ENCODE results near the gene PSMD12.
"Not testable (repeated sequence)": the region's sequence is repeated elsewhere in the genome, so short reads cannot be mapped to it uniquely, and the experiment has no call there.

PSMD12 gene

DNA sequence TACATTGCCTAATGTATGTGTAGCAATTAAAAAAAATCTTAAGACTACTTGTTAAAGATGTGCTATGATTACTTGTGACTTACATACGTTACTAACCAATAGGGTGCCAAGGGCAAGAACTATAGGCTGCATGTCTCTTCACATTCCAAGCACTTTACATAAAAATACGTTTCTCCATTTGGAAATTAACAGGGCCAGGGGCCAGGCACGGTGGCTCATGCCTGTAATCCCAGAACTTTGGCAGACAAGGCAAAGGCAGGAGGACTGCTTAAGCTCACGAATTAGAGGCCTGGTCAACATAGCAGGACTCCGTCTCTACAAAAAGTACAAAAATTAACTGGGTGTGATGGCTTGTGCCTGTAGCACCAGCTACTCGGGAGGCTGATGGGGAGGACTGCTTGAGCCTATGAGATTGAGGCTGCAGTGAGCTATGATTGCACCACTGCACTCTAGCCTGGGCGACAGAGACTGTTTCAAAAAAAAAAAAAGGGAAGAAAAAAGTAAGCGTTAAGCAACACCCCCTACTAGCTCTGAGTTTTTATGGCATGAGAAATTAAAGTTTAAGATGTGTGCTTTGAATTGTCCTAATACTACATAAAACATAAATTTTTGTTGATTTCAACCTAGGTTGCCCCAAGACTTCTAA is 12.3 kb downstream of the PSMD12 start:
- DNase-seq = peak in 1 of 2 donors; percentile 11

DNA sequence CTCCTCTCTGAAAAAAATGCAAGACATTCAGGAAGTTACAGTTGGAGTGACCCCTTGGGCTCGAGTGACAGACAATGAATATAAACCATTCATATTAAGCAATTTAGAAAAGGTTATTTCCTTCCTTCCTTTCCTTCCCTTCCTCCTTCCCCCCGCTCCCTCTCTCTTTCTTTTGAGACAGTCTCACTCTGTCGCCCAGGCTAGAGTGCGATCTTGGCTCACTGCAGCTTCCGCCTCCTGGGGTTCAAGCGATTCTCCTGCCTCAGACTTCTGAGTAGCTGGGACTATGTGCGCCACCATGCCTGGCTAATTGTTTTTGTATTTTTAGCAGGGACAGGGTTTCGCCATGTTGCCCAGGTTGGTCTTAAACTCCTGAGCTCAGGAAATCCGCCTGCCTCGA is 13.2 kb downstream of the PSMD12 start:
- DNase-seq = no peak

DNA sequence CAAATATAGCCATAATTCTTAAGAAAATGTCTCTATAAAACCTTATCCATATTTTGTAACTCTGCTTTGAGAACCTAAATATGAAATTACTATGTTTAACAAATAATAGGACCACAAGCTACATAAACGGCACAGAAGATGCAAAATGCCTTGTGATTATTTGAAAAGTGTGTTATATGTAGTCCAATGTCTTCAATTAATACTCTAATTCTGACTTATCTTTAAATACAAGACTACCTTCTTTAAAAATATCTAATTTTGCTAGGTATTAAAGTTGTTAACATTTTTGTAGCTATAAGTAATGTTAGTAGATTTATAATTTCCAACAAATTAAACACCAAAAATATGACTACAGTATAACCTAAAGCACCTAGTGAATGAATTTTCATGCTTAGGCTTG is 17.0 kb downstream of the PSMD12 start:
- DNase-seq = no peak

DNA sequence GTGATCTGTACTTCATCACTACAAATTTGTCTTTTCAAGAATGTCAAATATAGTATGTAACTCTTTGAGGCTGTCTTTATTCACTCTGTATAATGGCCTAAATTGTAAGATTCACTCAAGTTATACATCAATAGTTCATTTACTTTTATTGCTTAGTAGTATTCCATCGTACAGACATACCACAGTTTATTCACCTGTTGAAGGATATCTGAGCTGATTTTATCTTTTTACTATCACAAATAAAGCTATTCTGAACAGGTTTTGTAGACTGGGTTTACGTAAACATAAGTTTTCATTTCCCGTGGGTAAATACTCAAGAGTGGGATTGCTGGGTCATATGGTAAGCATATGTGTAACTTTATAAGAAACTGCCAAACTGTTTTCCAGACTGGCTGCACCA is 18.6 kb downstream of the PSMD12 start:
- no peak for DNase-seq

DNA sequence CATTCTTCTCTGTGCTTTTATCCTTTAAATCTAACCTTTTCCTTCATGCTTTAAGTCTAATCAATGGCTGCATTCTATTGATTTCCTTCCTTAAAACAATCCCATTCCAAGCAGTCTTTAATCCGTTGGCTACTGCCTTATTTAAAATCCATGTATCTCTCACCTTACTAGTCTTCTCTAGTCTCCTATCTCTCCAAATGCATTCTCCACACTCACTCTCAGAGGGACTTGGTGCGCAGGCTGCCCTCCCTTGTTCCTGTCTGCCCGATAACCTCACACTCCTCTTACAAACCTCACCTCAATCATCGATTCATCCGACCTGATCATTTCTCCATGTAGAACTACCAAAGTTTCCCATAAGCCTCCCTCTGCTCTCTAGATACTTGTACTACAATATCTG is 23.1 kb downstream of the PSMD12 start:
- no peak for DNase-seq

DNA sequence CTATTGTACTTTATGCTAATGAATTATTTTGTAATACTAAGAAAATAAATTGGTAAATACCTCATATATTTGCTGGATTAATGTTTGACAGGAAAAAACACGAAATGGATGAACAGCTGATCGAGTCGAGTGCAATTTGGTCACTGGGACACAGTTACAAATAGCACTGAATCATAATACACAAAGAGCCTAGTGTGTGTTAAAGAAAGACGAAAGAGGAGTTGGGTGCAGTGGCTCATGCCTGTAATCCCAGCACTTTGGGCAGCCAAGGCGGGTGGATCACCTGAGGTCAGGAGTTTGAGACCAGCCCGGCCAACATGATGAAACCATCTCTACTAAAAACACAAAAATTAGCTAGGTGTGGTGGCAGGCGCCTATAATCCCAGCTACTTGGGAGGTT is 28.0 kb downstream of the PSMD12 start:
- DNase-seq = not testable (repeated sequence)

DNA sequence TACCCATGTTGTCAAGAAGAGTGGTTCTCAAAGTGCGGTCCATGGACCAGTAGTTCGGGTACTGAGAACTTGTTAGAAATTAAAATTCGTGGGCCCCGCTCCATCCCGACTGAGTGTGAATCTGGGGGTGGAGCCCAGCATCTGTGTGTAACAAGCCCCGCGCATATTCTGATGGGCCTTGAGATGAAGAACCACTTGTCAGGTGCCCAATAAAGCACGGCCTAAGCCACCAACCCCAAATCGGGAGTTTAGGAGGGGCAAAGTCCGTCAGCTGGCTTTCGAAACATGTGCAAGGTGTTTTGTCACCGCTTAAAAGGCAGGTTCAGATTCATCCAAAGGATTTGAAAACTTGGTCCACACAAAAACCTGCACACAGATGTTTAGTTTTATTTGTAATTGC is 29.5 kb downstream of the PSMD12 start:
- no peak for DNase-seq

DNA sequence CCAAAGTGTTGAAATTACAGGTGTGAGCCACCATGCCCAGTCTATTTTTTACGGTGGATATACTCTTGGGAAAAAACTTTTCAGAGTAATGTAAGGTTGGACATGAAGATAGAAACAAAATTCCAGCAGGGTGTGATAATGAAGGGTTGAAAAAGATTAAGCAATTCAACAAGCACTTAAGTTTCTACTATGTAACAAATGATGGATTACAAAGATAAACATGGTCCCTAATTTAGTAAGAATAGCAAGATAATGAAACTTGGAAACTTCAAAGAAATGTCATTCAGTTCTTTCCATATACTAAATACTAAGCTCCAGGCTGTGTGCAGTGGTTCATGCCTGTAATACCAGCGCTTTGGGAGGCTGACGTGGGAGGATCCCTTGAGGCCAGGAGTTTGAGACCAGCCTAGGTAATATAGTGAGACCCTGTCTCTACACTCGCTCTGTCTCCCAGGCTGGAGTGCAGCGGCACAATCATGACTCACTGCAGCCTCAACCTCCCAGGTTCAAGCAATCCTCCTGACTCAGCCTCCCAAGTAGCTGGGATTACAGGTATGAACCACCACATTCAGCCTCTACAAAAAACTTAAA is 31.0 kb downstream of the PSMD12 start:
- no peak for DNase-seq

DNA sequence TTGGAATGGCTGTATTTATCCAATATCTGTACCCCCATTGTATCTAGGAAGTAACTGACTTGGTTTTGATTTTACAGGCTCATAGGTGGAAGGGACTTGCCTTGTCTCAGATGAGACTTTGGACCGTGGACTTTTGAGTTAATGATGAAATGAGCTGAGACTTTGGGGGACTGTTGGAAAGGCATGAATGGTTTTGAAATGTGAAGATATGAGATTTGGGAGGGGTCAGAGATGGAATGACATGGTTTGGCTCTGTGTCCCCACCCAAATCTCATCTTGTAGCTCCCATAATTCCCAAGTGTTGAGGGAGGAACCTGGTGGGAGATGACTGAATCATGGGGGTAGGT is 34.2 kb downstream of the PSMD12 start:
- not testable (repeated sequence) for DNase-seq

DNA sequence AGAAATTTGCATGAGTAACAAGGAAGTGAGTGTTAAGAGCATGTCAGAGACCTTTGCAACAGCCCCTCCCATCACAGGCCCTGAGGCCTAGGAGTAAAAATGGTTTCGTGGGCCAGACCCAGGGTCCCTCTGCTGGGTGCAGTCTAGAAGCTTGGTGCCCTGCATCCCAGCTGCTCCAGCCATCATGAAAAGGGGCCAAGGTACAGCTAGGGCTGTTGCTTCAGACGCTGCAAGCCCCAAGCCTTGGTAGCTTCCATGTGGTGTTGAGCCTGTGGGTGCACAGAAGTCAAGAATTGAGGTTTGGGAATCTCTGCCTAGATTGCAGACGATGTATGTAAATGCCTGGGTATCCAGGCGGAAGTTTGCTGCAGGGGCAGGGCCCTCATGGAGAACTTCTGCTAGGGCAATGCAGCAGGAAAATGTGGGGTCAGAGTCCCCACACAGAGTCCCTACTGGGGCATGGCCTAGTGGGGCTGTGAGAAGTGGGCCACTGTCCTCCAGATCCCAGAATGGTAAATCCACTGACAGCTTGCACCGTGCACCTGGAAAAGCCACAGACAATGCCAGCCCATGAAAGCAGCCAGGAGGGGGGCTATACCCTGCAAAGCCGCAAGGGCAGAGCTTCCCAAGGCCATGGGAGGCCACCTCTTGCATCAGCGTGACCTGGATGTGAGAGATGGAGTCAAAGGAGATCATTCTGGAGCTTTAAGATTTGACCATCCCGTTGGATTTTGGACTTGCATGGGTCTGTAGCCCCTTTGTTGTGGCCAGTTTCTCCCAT is 34.8 kb downstream of the PSMD12 start:
- not testable (repeated sequence) for DNase-seq

DNA sequence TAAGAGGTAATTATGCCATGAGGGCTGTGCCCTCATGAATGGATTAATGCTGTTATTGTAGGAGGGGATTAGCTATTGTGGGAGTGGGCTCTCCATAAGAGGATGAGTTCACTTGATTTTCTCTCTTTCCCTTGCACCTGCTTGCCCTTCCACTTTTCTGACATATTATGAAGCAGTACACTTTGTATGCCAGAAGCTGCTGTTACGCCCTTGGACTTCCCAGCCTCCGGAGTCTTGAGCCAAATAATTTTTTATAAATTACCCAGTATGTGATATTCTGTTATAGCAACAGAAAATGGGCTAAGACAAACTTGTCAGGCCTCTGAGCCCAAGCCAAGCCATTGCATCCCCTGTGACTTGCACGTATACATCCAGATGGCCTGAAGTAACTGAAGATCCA is 38.4 kb downstream of the PSMD12 start:
- DNase-seq = no peak

DNA sequence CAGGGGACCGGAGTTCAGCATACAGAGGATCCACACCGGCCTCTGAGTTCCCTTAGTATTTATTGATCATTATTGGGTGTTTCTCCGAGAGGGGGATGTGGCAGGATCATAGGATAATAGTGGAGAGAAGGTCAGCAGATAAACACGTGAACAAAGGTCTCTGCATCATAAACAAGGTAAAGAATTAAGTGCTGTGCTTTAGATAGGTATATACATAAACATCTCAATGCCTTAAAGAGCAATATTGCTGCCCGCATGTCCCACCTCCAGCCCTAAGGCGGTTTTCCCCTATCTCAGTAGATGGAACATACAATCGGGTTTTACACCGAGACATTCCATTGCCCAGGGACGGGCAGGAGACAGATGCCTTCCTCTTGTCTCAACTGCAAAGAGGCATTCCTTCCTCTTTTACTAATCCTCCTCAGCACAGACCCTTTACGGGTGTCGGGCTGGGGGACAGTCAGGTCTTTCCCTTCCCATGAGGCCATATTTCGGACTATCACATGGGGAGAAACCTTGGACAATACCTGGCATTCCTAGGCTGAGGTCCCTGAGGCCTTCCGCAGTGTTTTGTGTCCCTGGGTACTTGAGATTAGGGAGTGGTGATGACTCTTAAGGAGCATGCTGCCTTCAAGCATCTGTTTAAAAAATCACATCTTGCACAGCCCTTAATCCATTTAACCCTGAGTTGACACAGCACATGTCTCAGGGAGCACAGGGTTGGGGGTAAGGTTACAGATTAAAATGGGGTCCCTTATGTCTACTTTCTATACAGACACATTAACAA is 39.2 kb downstream of the PSMD12 start:
- DNase-seq = not testable (repeated sequence)

DNA sequence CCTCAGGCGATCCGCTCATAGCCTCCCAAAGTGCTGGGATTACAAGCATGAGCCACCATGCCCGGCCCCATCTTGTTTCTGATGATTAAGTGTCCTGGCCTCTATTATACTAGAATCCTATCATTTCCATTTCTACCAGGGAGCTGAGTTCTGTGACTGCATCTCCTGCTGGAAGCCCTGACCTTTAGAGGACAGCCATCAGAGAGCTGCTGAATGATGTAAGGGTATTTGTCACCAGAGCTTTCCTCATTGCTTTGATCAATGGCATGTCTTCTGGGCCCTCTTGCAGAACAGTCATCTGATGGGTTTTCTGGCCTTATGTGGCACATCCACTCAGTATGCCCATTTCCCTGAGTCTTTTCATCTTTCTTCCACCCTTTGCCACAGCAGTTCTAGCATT is 39.9 kb downstream of the PSMD12 start:
- no peak for DNase-seq

DNA sequence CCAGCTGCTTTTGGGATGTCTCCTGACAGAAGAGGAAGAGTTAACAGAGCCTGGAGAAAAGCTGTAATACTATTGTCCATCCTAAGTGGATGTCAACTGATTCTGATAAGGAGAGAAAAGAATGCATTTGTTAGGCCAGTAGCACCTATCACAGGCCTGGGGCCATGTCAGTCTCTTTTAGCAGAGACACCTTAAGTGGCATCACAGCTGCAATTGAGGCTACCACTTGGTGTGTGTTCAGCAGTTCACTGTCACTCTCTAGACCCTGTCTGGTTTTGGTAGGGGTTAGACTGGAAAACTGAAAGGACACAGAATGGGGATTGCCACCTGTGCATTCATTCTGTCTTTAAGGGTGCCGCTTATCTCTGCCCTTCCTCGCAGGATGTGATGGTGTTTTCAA is 42.0 kb downstream of the PSMD12 start:
- no peak for DNase-seq

DNA sequence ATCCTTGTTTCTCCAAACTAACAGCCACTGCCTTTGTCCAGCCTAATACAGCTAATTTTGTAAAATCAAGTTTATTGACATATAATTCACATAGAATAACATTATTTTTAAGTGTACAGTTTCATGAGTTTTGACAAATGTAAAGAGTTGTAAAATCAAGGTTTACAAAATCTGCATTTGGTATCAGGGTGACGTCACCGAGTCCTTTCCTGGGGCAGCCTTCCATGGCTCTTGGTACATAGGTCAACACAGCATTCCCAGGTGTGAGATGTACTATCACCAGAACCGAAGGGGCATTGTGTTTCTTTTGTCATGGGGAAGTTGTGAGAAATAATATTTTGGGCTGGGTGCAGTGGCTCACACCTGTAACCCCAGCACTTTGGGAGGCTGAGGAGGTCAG is 42.9 kb downstream of the PSMD12 start:
- DNase-seq = no peak

DNA sequence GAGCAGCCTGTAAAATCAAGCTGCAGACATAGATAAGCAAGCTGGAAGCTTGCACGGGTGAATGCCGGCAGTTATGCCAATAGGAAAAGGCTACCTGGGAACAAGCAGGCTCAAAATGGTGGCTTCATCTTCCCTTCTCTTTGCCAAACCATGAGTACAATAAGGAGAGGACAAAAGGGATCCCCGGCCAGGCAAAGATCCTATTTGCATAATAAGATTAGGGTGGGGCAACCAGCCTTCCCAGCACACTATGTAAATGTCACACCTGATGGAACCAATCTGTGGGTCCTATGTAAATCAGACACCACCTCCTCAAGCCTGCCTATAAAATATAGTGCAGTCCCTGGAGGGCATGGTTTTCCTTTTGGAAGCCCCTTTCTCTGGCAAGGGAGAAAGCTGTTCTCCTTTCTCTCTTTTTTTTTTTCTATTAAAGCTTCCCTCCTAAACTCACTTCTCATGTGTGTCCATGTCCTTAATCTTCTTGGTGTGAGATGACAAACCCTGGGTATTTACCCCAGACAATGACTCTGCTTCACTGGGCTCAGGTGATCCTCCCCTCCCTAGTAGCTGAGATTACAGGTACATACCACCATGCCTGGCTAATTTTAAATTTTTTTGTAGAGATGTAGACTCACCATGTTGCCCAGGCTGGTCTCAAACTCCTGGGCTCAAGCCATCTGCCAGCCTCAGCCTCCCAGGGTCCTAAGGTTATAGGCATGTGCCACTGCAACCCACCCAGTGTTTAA is 44.2 kb downstream of the PSMD12 start:
- no peak for DNase-seq

DNA sequence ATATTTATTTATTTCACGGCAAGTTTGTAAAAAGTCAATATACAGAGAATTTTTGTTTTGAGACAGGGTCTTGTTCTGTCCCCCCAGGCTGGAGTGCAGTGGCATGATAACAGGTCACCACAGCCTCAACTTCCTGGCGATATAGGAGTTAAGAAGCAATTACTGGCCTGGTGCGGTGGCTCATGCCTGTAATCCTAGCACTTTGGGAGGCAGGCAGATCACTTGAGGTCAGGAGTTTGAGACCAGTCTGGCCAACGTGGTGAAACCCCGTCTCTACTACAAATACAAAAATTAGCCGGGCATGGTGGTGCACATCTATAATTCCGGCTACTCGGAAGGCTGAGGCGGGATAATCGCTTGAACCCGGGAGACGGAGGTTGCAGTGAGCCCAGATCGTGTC is 44.9 kb downstream of the PSMD12 start:
- DNase-seq = not testable (repeated sequence)

DNA sequence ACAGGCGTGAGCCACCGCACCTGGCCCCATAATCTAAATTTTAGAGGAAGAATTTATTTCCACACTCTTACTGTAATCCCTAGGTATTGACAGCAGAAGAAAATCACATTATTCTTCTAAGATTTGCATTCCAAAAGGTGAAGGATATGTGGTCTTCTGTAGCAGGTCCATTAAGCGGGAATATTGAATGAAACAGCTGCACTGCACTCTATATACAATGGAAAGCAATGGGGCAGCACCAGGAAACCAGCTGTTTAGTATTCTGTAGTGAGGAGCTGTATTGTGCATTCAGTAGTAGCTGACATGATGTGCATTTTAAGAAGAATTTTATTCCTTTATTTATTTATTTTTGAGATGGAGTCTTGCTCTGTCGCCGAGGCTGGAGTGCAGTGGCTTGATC is 49.6 kb downstream of the PSMD12 start:
- no peak for DNase-seq

DNA sequence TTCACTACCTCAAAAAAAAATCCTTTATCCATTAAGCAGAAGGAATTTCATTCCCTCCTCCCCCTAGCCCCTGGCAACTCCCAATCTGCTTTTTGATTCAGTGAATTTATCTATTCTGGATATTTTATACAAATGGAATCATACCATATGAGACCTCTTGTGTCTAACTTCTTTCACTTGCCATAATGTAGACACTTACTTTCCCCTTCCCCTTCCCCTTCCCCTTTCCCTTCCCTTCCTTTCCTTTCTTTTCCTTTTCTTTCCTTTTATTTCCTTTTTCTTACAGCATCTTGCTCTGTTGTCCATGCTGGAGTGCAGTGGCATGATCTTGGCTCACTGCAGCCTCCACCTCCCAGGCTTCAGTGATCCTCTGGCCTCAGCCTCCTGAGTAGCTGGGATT is 50.5 kb downstream of the PSMD12 start:
- no peak for DNase-seq

DNA sequence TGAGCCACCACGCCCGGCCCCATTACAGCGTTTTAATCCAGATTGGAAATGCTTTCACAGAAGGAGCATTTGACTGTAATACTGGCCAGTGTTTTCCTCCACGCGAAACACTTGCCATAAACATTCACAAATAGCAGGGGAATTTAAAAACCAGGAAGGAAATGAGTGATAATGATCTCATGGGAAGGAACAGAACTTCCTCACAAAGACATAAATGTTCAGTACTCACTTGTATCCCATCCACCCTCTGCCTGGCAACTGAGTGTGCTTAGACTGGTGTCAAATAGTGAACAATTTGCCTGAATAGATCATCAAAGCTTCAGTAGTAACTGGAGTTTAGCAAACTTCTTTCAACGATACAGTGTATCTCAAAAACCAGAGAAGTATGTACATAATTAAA is 54.1 kb downstream of the PSMD12 start:
- no peak for DNase-seq

DNA sequence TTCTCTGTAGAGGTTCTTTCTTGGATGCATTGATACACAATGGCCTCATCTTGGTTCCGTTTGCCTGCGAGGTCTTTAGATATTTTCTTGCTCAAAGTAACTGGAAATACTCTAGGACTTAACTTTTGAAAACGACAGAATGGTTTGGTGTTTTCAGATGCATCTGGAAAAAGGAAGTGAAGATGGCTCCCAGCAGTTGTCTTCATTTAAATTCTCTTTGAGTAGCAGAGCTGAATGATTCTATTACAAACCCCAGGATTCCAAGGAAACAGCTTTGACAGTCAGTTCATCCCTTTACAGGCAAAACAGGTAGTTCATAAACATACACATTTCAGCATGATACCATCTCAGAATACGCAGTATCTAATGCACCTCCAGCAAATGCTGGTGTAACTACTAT is 54.8 kb downstream of the PSMD12 start:
- DNase-seq = no peak

DNA sequence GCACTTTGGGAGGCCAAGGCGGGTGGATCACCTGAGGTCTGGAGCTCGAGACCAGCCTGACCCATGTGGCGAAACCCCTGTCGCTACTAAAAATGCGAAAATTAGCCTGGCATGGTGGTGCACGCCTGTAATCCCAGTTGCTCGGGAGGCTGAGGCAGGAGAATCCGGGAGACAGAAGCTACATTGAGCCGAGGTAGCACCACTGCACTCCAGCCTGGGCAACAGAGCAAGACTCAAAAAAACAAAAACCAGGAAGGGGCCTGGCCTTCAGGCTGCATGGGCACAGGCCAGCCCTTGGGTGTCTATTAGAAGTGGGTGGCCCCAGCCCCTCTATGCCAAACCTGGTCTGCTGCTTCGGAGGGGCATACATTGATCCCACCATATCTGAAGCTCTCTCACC is 56.0 kb downstream of the PSMD12 start:
- DNase-seq = no peak

Measured in CD4-positive, alpha-beta T cell treated with Interferon alpha-2 for 1 hour (primary cell).